ENCODE measurements around the gene FCHO2. TPM values are rescaled to one million over a fixed set of nuclear protein-coding genes. Genes with fewer than 3 reads are reported as not detected.

Gene FCHO2
- total and polyA plus RNA-seq, 2 donors (not counting 3 experiments of a cell fraction or from before 2014, with no cell fraction given) = 12.0 to 25.2 TPM

DNA sequence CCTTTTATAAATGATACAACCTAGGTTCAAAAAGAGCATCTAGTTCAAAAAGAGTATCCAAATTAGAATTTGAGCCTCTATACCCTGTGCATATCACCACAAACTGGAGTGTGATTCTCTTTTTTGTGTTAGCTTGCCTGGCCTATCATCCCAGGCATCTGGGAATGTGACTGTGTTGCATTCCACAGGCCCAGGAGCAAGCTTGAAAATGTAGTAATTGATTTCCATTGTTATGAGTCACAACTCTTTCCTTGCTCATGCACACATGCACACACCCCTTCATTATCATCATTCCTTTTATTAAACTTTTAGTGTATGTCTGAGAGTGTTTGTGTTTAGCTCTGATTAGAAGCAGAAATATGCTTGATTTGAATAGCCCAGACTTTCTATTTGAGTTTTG is 75.2 kb downstream of the FCHO2 start:
- Histone ChIP-seq H4K20me1 (replicated peaks; ENCODE audit: control insufficient read depth, extremely low read depth, insufficient read depth, low read length) (no peaks in the 10 kb centered on the region), H3K9ac (replicated peaks; ENCODE audit: extremely low read depth, insufficient read depth, low read length) (no peak overlapping the region), H2AFZ (ENCODE audit: low read depth, low read length) (no peak overlapping the region), H3K4me1 (ENCODE audit: control insufficient read depth, extremely low read depth, insufficient read depth, low read length) (peaks cover 16% of the 10 kb centered on the region), H3K79me2 (ENCODE audit: control insufficient read depth, insufficient read depth, low read length) (no peaks in the 10 kb centered on the region), H3K36me3 (ENCODE audit: control insufficient read depth in 2 of 2, extremely low read depth in 1 of 2, insufficient read depth in 2 of 2, low read length in 2 of 2) (no peaks in the 10 kb centered on the region), H3K4me2 (ENCODE audit: insufficient read depth, low read length) (peak overlapping the region; percentile 32), H3K9me1 (replicated peaks; ENCODE audit: control insufficient read depth, extremely low read depth, insufficient read depth, low read length) (peaks cover 2% of the 10 kb centered on the region), H3K27ac (ENCODE audit: insufficient read depth, low read depth, low read length) (peak overlapping the region; percentile 26), H3K27me3 (ENCODE audit: control insufficient read depth in 2 of 2, insufficient read depth in 2 of 2, low read length in 2 of 2) (no peaks in the 10 kb centered on the region), H3K4me3 (replicated peaks in 1 of 3; ENCODE audit: insufficient read depth in 1 of 3, low read depth in 1 of 3, low read length in 3 of 3) (no peak overlapping the region), H3K9me3 (replicated peaks; ENCODE audit: control insufficient read depth, insufficient read depth, low read length) (no peaks in the 10 kb centered on the region)
- no TSS peak for BruUV-seq (replicated peaks)
- intact Hi-C loops (cut with micrococcal nuclease) (no loop called here), dilution Hi-C loops (cut with MboI; ENCODE audit: extremely low pct_ligation_motif_present, low sequenced_read_pairs) (no loop called here)
- peak; percentile 57 for TF ChIP-seq GATA2 (IDR thresholded peaks at IDR 0.05; ENCODE audit: insufficient read depth, insufficient read length, low read depth, low read length)
- TF ChIP-seq, protein P1, sequence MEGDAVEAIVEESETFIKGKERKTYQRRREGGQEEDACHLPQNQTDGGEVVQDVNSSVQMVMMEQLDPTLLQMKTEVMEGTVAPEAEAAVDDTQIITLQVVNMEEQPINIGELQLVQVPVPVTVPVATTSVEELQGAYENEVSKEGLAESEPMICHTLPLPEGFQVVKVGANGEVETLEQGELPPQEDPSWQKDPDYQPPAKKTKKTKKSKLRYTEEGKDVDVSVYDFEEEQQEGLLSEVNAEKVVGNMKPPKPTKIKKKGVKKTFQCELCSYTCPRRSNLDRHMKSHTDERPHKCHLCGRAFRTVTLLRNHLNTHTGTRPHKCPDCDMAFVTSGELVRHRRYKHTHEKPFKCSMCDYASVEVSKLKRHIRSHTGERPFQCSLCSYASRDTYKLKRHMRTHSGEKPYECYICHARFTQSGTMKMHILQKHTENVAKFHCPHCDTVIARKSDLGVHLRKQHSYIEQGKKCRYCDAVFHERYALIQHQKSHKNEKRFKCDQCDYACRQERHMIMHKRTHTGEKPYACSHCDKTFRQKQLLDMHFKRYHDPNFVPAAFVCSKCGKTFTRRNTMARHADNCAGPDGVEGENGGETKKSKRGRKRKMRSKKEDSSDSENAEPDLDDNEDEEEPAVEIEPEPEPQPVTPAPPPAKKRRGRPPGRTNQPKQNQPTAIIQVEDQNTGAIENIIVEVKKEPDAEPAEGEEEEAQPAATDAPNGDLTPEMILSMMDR (IDR thresholded peaks at IDR 0.05; ENCODE audit: extremely low read depth in 1 of 2, insufficient read depth in 1 of 2, low read depth in 1 of 2, low read length in 2 of 2) = no peak
- TF ChIP-seq MAX (IDR thresholded peaks at IDR 0.05; ENCODE audit: insufficient read depth, insufficient read length) = no peak
- TF ChIP-seq EZH2 (IDR thresholded peaks at IDR 0.05; ENCODE audit: borderline replicate concordance, low read depth, low read length, severe bottlenecking) = no peak
- no peak for TF ChIP-seq MYC (IDR thresholded peaks at IDR 0.05; ENCODE audit: low read depth, low read length)
- TF ChIP-seq FOS (IDR thresholded peaks at IDR 0.05; ENCODE audit: borderline replicate concordance, insufficient read depth, low read length) = peak; percentile 41
- peak; percentile 57 for TF ChIP-seq JUN (IDR thresholded peaks at IDR 0.05; ENCODE audit: borderline replicate concordance, insufficient read depth, insufficient read length, low read depth)
- no peak for TF ChIP-seq POLR2A (IDR thresholded peaks at IDR 0.05; ENCODE audit: low read depth, low read length)
- TF ChIP-seq POLR2AphosphoS5 (IDR thresholded peaks at IDR 0.05; ENCODE audit: insufficient read depth, low read depth, low read length) = no peak
- POLR2A ChIA-PET = no interaction called here
- DNase-seq (ENCODE audit: low read depth, low spot score) = peak; percentile 72
- CTCF ChIA-PET = interaction anchor here (0.7 to 1.1 kb wide), 4 partner anchors 9 to 75 kb away, joined by 3 to 4 read pairs (median 3); no protein-coding TSS in a partner anchor
- peak; percentile 87 for FAIRE-seq
